ENCODE data around the gene GCN1.
"Not testable (repeated sequence)": the region's sequence is repeated elsewhere in the genome, so short reads cannot be mapped to it uniquely, and the experiment has no call there.

Gene GCN1

GRCh38 chr12:120212301-120212700 lies 17.8 kb upstream of the GCN1 start:
- DNase-seq: no peak

GRCh38 chr12:120211904-120212283 lies 17.4 kb upstream of the GCN1 start:
- DNase-seq: no peak

- DNase-seq: no peak
Observed at GRCh38 chr12:120211243-120211903, 16.9 kb upstream of the GCN1 start.

GRCh38 chr12:120209851-120210250 lies 15.3 kb upstream of the GCN1 start:
- no peak for DNase-seq

- no peak for DNase-seq
Observed at GRCh38 chr12:120207227-120207626, 12.7 kb upstream of the GCN1 start.

GRCh38 chr12:120206781-120207180 lies 12.3 kb upstream of the GCN1 start:
- DNase-seq: not testable (repeated sequence)

- DNase-seq: no peak
Observed at GRCh38 chr12:120206228-120206627, 11.7 kb upstream of the GCN1 start.

GRCh38 chr12:120204171-120204570 lies 9.7 kb upstream of the GCN1 start:
- no peak for DNase-seq

GRCh38 chr12:120200364-120200800 lies 5.9 kb upstream of the GCN1 start:
- DNase-seq: no peak

GRCh38 chr12:120199595-120200306 lies 5.2 kb upstream of the GCN1 start:
- peak; percentile 50 for DNase-seq

GRCh38 chr12:120199025-120199424 lies 4.5 kb upstream of the GCN1 start:
- no peak for DNase-seq

- no peak for DNase-seq
Observed at GRCh38 chr12:120197542-120197887, 3.0 kb upstream of the GCN1 start.

GRCh38 chr12:120196817-120197541 lies 2.5 kb upstream of the GCN1 start:
- DNase-seq: not testable (repeated sequence)

- DNase-seq: no peak
Observed at GRCh38 chr12:120196363-120196762, 1.8 kb upstream of the GCN1 start.

GRCh38 chr12:120194226-120194533 lies 335 bp downstream of the GCN1 start:
- DNase-seq: no peak

GRCh38 chr12:120193286-120193685 lies 1.2 kb downstream of the GCN1 start:
- not testable (repeated sequence) for DNase-seq

GRCh38 chr12:120190985-120191480 lies 3.5 kb downstream of the GCN1 start:
- DNase-seq: no peak

GRCh38 chr12:120190386-120190785 lies 4.1 kb downstream of the GCN1 start:
- no peak for DNase-seq

GRCh38 chr12:120186654-120187053 lies 7.9 kb downstream of the GCN1 start:
- no peak for DNase-seq

GRCh38 chr12:120183211-120183631 lies 11.3 kb downstream of the GCN1 start:
- DNase-seq: no peak

GRCh38 chr12:120181991-120182631 lies 12.4 kb downstream of the GCN1 start:
- peak; percentile 75 for DNase-seq

- DNase-seq: no peak
Observed at GRCh38 chr12:120180975-120181374, 13.5 kb downstream of the GCN1 start.

GRCh38 chr12:120175537-120175936 lies 19.0 kb downstream of the GCN1 start:
- no peak for DNase-seq

GRCh38 chr12:120175062-120175461 lies 19.5 kb downstream of the GCN1 start:
- DNase-seq: no peak

Data from NCI-H226 (cell line).